Psoas muscle (tissue), 8 donors: Measurements from ENCODE around the gene TENM4. TPM values are rescaled to one million over a fixed set of nuclear protein-coding genes. Genes with fewer than 3 reads are reported as not detected.
A peak's percentile ranks its signal among the peaks of the same experiment; 100 is the strongest.

ENCODE experiments used
- ATAC-seq, 4 donors: fragments of 200-7000 bp; cut with Tn5 transposase; one replicate each; pipeline ENCODE4 v1.9.1; 2020; ENCODE audit warnings: moderate library complexity in 3 of 4, mild to moderate bottlenecking in 2 of 4
- DNase-seq, 2 donors: peaks; one replicate each; pipeline ENCODE4 v3.0.0-alpha.2; 2020
- H3K27ac ChIP-seq: fragments of 200-600 bp; one replicate; pipeline ENCODE4 v1.8.0; 2022
- H3K27me3 ChIP-seq, 3 donors: fragments of 200-600 bp in 1 of 3; one replicate each; pipeline versions ENCODE4 v1.6.1 to v1.8.0; 2013 to 2022; ENCODE audit warnings: low read length in 2 of 3, mild to moderate bottlenecking in 2 of 3, moderate library complexity in 1 of 3; ENCODE audit not compliant: insufficient read depth in 3 of 3
- H3K36me3 ChIP-seq, 2 donors: fragments of 200-600 bp in 1 of 2; one replicate each; pipeline versions ENCODE4 v1.6.1 to v1.8.0; 2013 to 2022; ENCODE audit warnings: low read depth in 1 of 2, mild to moderate bottlenecking in 1 of 2, moderate library complexity in 1 of 2; ENCODE audit not compliant: insufficient read depth in 1 of 2
- H3K4me1 ChIP-seq: fragments of 200-600 bp; one replicate; pipeline ENCODE4 v1.8.0; 2022
- H3K4me3 ChIP-seq: fragments of 200-600 bp; one replicate; pipeline ENCODE4 v1.8.0; 2022; ENCODE audit warnings: mild to moderate bottlenecking
- H3K9me3 ChIP-seq: fragments of 200-600 bp; one replicate; pipeline ENCODE4 v1.8.0; 2022
- CTCF ChIP-seq: fragments of 200-600 bp; IDR thresholded peaks from one replicate; pipeline ENCODE4 v1.8.0; 2022; ENCODE audit warnings: antibody characterized with exemption
- WGBS, 3 donors: extraction: QIAGEN DNeasy Blood & Tissue Kit; methylation state at CpG; one replicate each; pipeline versions ENCODE4 v1.1.6 to v1.1.7; 2013; 5-methylcytosine and 5-hydroxymethylcytosine counted together
- intact Hi-C, 2 donors: fragments of 100-400 bp; cut with DNase I; formaldehyde crosslinking; loops; one replicate each; pipeline versions ENCODE4 v1.11.0 to v1.14.2; 2022
- polyA plus RNA-seq, 3 donors: library from polyadenylated mRNA; stranded (reverse); fragments of 200-250 nt; gene quantifications; one replicate each; pipeline ENCODE4 v1.2.3, GENCODE V29; 2013
- total RNA-seq, 4 donors: library from RNA; stranded (reverse); fragmentation: NEBNext Ultra II Directional in 2 of 4; extraction: Animal tissue kit (Norgen Biotek cat#: 25700) in 2 of 4; gene quantifications; one replicate each; pipeline versions ENCODE4 v1.2.1 to v1.2.4, GENCODE V29; 2021 to 2023
- donor health status: healthy with polysubstance abuse.
- donor health status: DM: no; HTN: no; CAD: no; lungs with moderate emphysema.
- donor health status: Bipolar disorder and iron deficiency.
- donor health status: healthy.
- donor health status: DM: yes; HTN: yes; CAD: no.
- donor health status: DM: no; HTN: no; CAD: no.
- donor health status: DM: no; HTN: no; CAD: no.
- donor health status: DM: yes; HTN: yes; CAD: no.

The TENM4 gene
- total and polyA plus RNA-seq, 7 donors = 0.05 to 1.7 (median 0.48) TPM

DNA sequence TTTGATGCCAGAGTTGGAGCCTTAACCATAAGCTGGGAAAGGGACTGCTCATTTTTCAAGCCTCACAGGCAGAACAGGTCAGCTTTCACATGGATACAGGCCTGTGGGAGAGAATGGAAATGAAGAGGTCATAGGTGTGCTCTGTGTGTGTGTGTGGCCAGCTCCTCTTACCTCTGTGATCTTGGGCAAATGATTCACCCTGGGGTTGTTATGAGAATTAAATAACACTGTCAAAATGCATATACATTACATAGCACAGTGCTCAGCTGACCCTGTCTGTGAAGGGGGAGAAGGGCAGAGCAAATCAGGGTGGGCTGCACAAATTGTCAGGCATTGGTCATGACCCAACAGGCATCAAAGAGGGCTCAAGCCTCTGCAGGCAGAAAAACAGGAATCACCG is 372.5 kb downstream of the TENM4 start:
- WGBS, 3 donors = 94 to 100% (median 95%) methylated on average over 1 of the region's 1 CpG

DNA sequence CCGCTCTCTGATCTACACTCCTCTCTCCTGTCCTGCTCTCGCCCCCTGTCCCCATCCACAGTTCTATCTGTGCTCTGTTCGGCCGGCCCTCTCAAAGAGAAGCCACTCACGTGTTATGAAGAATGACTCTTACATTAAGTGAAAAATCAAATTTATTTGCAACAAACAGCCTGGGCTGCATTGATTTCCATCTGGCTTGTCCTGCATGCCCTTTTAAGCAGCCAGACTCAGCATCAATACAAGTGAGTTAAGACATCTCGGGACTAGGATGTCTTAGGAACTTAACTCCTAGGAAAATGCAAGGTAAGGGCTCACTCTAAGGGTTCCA is 373.5 kb downstream of the TENM4 start:
- Histone ChIP-seq H3K4me1 (no peaks in the 10 kb centered on the region), H3K27me3 (no peaks in the 10 kb centered on the region), H3K4me3 (no peak overlapping the region), H3K36me3 (no peaks in the 10 kb centered on the region), H3K27ac (no peak overlapping the region), H3K9me3 (no peaks in the 10 kb centered on the region)
- no peak for ATAC-seq
- WGBS, 3 donors = 66 to 74% (median 70%) methylated on average over 6 of the region's 6 CpGs
- intact Hi-C loops = no loop called here
- TF ChIP-seq CTCF = no peak
- DNase-seq = no peak

More for the DNA sequence above, 372.5 kb downstream of the TENM4 start:
- intact Hi-C loops = no loop called here
- H3K4me1 ChIP-seq = no peaks in the 10 kb centered on the region
- TF ChIP-seq CTCF = no peak
- no peak overlapping the region for H3K4me3 ChIP-seq
- H3K27ac ChIP-seq = no peak overlapping the region
- ATAC-seq (no peak), DNase-seq (no peak)
- no peaks in the 10 kb centered on the region for H3K9me3 ChIP-seq
- no peaks in the 10 kb centered on the region for H3K27me3 ChIP-seq
- no peaks in the 10 kb centered on the region for H3K36me3 ChIP-seq

DNA sequence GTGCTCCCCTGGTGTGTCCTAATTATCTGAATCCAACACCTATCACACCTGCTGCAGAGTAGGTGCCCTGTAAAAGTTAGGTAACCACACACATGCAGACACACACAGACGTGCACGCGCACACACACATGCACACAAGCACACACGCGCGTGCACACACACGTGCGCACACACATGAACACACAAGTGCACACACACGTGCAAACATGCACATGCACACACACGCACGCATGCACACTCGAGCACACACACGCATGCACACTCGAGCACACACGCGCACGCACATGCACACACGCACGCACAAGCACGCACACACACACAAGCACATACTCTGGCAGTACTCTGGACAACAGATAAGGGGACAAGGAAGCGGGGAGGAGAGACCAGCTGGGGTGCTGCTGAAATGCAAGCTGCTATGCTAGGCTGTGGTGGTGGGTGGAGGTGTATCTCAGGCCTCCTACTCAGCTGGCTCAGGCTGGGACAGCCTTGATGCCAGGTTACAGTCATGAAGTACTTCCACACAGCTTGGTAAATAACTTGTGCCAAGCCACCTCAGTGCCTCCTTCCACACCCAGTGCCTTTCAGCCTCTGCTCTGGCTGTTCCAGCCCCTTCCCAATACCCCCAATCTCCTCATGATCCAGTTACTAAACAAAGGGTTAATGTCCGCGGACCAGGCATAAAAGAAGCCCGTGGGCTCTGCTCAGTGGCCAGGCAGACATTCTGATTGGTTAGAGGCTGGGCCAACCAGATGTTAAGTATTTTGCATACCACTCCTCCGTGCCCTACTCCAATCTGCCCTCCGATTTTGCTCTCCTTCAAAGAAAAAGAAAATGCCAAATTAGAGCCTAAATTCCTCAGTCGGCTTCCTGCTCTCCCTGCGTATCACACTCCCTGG is 374.1 kb downstream of the TENM4 start:
- WGBS, 3 donors = 78 to 84% (median 81%) methylated on average over 28 of the region's 28 CpGs
- H3K27ac ChIP-seq = no peak overlapping the region
- H3K36me3 ChIP-seq = no peaks in the 10 kb centered on the region
- no peak overlapping the region for H3K4me3 ChIP-seq
- H3K4me1 ChIP-seq = no peaks in the 10 kb centered on the region
- DNase-seq (no peak), ATAC-seq (no peak)
- intact Hi-C loops = no loop called here
- H3K27me3 ChIP-seq = no peaks in the 10 kb centered on the region
- no peak for TF ChIP-seq CTCF
- no peaks in the 10 kb centered on the region for H3K9me3 ChIP-seq

GRCh38 chr11:79062814-79063762 is 377.7 kb downstream of the TENM4 start:
- no peaks in the 10 kb centered on the region for H3K9me3 ChIP-seq
- WGBS, 3 donors = 51 to 60% (median 53%) methylated on average over 16 of the region's 16 CpGs
- H3K4me3 ChIP-seq = no peak overlapping the region
- H3K36me3 ChIP-seq = no peaks in the 10 kb centered on the region
- intact Hi-C loops = no loop called here
- ATAC-seq (peak in 3 of 4 donors; percentile 40 to 80 (median 71)), DNase-seq (no peak)
- no peak overlapping the region for H3K27ac ChIP-seq
- no peaks in the 10 kb centered on the region for H3K4me1 ChIP-seq
- peak; percentile 37 for TF ChIP-seq CTCF
- no peaks in the 10 kb centered on the region for H3K27me3 ChIP-seq
